ENCODE data around the gene MTRF1.

MTRF1 gene

GRCh38 chr13:41224113-41225110, 39.0 kb downstream of the MTRF1 start:
- no peak for DNase-seq (ENCODE audit: low spot score)

DNA sequence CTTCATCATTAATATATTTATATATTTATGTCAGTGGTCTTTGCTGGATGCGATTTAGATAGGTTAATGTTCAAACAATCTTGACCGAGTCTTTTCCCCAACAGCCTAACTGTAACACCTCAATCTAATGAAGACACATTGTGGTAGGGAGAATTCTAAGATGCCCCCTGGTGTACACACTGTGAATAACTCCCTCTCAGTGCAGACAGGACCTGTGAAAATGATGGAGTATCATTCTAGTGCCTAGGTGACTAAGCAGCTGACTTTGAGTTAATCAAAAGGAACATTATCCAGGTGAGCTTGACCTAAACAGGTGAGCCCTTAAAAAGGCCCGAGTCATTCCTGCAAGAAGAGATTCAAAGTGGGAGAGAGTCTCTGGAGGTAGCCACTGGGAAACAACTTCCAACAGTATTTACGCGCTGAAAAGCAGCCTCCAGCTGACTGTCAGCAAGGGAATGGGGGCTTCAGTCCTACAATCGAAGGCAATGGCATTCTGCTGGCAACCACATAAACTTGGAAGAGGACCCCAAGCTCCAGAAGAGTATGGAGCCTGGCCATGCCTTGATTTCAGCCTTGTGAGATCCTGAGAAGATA, 41.0 kb downstream of the MTRF1 start:
- peak; percentile 61 for DNase-seq (ENCODE audit: low spot score)

GRCh38 chr13:41220401-41220800, 43.0 kb downstream of the MTRF1 start:
- DNase-seq (ENCODE audit: low spot score) = no peak

- DNase-seq (ENCODE audit: low spot score) = no peak
Measured at GRCh38 chr13:41216160-41216559, 47.2 kb downstream of the MTRF1 start.

DNA sequence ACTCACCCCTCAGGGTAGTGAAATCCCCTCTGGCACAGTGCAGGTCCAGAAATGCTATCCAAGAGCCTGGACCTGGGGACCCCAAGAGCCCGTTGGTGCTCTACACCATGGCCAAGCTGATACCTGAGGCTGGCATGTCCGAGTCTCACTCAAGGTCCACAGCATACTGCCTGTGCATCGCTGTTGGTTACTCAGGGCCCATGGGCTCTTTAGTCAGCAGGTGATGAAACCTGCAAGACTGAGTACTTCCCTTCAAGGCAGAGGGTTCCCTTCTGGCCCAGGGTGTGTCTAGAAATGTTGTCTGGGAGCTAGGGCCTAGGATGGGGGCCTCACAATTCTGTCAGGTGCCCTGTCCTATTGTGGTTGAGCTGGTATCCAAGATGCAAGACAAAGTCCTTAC, 49.5 kb downstream of the MTRF1 start:
- DNase-seq (ENCODE audit: low spot score) = no peak

DNA sequence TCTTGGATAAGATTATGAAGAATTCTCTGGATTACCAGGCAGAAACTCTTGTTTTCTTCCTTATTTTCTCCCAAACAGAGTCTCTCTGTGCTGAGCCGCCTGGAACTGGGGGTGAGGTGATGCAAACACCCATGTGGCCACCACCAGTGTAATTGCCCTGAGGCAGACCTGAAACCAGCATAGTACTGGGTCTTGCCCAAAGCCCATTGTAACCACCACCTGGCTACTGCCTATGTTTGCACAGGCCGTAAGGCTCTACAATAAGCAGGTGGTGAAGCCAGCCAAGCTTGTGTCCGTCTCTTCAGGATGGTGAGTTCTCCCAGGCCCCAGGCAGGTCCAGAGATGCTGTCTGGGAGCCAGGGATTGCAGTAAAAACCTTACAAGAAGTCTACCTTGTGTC, 50.1 kb downstream of the MTRF1 start:
- no peak for DNase-seq (ENCODE audit: low spot score)

- no peak for DNase-seq (ENCODE audit: low spot score)
Measured at GRCh38 chr13:41212881-41213280, 50.5 kb downstream of the MTRF1 start.

GRCh38 chr13:41211062-41211461, 52.3 kb downstream of the MTRF1 start:
- no peak for DNase-seq (ENCODE audit: low spot score)

DNA sequence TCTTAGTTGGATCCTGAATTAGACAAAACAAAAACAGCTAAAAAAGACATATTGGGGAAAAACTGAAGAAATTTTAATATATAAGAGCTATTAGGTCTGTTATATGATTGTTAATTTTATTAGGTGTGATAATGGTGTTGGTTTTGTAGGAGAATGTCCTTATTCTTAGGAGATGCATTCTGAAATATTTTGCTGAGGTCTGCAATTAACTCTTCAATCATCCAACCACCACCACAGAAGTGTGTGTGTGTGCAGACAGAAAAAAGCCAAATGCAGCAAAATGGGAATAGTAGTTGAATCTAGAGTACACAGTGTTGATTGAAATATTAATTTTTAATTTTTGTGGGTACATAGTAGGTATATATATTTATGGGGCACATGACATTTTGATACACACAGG, 56.9 kb downstream of the MTRF1 start:
- DNase-seq (ENCODE audit: low spot score) = no peak

DNA sequence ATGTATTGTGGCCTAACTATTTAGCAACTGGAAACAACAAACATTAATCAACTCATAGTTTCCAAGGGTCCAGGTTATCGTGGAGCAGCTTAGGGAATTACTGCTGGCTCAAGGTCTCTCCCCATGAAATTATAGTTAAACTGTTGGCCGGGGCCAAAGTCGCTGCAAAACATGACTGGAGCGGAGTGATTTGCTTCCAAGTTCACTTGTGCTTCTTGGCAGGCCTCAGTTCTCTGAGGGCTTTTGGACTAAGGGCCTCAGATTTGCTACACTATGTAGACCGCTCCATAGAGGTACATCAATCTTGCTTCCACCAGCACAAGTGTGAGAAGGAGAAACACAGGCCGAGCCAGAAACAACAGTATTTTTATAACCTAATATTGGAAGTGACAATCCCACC, 59.6 kb downstream of the MTRF1 start:
- no peak for DNase-seq (ENCODE audit: low spot score)

DNA sequence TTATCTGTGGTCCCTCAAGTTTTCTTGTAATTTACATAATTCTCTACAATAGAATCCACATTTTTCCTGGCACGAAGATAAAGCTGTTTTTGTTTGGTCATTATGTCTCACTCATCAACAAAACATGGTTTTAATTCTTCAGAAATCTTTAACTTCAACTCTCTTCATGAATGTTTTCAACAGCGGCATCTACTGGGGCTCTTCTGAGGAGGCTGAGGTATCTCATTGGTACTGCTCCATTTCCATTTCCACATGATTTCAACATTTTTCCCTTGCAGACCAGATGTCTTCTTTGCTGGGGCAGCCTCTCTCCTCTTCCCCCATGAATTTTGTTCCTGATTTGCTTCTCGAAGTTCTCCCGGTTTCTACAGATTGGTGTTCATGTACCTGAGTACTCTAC, 63.2 kb downstream of the MTRF1 start:
- no peak for DNase-seq (ENCODE audit: low spot score)

GRCh38 chr13:41199526-41199925, 63.9 kb downstream of the MTRF1 start:
- DNase-seq (ENCODE audit: low spot score) = no peak

GRCh38 chr13:41199079-41199478, 64.3 kb downstream of the MTRF1 start:
- no peak for DNase-seq (ENCODE audit: low spot score)

DNA sequence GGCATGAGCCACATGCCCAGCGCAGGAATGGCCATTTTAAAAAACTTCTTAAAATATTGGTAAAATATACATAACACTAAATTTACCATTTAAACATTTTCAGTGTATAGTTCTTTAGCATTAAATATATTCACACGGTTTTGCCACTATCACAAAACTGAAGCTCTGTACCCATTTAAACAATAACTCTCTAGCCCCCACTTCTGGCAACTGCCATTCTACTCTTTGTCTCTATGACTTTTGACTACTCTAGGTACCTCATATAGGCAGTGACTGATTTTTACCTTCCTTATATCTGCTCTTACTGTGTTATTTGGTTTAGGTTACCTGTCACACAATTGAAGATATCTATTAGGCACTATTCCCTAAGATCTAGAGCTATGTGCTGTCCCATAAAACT, 66.8 kb downstream of the MTRF1 start:
- DNase-seq (ENCODE audit: low spot score) = no peak

DNA sequence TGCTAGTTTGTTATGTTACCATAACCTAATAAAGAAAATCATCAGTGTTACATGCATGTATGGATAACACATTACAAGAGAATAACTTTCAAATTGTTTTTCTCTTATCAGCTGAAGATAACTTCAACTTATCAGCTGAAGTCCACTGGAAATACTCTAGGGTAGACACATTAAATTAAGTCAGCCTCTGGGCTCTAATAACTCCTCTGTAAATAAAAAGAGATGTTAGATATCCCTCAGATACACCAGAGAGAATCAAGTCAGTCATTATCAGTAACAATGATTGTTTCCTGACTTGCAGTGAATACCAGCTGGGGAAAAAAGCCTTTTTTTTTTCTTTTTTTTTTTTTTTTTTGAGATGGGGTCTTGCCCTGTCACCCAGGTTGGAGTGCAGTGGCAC, 67.4 kb downstream of the MTRF1 start:
- no peak for DNase-seq (ENCODE audit: low spot score)

- peak; percentile 96 for DNase-seq (ENCODE audit: low spot score)
Measured at GRCh38 chr13:41193919-41194824, 69.2 kb downstream of the MTRF1 start, which contains the start of gene KBTBD7. KBTBD7 (minus strand) TSS chr13:41194569; CDS start chr13:41194257, 312 bp downstream.

GRCh38 chr13:41193469-41193868, 69.9 kb downstream of the MTRF1 start:
- no peak for DNase-seq (ENCODE audit: low spot score)

GRCh38 chr13:41188584-41188983, 74.8 kb downstream of the MTRF1 start:
- DNase-seq (ENCODE audit: low spot score) = no peak

DNA sequence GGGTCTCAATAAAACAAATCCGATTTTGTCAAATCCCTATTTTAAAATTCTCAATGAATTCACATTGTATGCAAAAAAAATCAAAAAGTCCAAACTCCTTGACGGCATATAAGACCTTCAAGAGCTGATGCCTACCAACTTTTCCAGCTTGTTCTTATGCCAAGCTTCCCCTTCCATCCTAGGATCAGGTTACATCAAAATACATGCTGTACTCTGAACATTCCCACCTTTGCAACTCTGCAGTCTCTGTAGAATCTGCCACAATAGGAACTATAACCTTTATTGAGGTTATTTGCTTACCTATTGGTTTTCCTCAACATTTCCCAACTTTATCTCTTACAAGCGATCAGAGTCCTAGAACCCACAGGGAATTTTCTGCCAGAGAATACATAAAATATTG, 76.9 kb downstream of the MTRF1 start:
- DNase-seq (ENCODE audit: low spot score) = no peak

DNA sequence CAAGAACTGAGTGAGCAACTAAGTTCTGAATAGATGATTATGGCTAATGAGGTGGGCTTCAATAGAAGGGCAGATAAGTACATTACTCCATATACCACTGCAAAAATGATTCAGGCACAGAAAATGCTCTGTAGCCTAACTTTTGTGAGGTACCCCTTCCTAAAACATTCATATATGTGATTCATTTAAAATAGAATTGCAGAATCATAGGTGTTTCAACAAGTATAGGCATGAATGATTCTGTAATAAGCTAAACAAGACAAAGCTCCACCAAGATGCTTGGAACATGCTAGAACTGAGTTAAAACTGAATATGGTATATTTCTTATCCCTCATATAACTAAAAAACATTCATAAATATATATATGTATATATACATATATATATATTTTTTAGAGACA, 81.1 kb downstream of the MTRF1 start:
- DNase-seq (ENCODE audit: low spot score) = no peak

- no peak for DNase-seq (ENCODE audit: low spot score)
Measured at GRCh38 chr13:41179593-41180250, 83.7 kb downstream of the MTRF1 start.

- DNase-seq (ENCODE audit: low spot score) = no peak
Measured at GRCh38 chr13:41178040-41178439, 85.3 kb downstream of the MTRF1 start.

Data from cerebellar cortex (tissue), 1 donor.